GF-D8 (cell line): ENCODE results near the gene BCL2L11.

Experiments
- DNase-seq: peaks from one replicate; lab custom pipeline; 2025; lab: John Stamatoyannopoulos, UW

The BCL2L11 gene

DNA sequence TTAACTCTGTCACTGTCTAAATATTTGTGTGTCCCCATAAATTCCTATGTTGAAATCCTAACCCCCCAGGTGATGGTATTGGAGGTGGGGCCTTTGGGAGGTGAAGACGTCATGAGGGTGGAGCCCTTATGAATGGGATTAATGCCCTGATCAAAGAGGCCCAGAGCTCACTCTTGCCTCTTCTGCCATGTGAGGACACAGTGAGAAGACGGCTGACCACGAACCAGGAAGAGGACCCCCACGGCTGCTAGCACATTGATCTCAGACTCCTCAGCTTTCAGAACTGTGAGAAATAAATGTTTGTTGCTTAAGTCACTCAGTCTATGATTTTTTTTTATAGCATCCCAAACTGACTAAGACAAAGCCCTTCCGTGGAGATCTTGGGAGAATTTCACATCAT is 71.2 kb downstream of the BCL2L11 start:
- DNase-seq, result no peak

DNA sequence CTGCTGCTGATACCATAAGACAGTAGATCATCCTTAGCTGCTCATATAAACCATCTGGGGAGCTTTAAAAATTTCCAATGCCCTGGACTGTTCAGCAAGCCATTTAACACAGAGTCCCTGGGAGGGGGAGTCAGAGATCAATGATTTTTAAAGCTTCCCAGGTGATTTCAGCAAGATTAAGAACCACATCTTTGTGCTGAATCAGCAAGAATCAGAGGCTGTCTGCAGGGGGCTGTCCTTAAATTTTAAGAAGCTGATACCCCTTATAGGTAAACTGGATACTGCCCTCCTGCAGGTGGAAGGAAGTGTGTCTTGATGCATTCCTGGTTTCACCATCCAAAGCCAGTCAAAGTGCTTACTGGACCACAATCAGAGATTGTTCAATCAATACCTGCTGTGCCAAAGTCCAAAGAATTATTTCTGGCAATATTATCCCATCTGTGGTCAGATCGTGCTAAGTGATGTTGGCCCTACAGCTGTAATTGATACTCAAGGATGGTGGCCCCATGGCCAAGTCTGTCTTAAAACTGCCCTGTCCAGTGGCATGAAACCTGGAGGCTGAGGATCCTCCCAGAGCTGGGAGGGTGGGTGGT is 72.2 kb downstream of the BCL2L11 start:
- no peak for DNase-seq

DNA sequence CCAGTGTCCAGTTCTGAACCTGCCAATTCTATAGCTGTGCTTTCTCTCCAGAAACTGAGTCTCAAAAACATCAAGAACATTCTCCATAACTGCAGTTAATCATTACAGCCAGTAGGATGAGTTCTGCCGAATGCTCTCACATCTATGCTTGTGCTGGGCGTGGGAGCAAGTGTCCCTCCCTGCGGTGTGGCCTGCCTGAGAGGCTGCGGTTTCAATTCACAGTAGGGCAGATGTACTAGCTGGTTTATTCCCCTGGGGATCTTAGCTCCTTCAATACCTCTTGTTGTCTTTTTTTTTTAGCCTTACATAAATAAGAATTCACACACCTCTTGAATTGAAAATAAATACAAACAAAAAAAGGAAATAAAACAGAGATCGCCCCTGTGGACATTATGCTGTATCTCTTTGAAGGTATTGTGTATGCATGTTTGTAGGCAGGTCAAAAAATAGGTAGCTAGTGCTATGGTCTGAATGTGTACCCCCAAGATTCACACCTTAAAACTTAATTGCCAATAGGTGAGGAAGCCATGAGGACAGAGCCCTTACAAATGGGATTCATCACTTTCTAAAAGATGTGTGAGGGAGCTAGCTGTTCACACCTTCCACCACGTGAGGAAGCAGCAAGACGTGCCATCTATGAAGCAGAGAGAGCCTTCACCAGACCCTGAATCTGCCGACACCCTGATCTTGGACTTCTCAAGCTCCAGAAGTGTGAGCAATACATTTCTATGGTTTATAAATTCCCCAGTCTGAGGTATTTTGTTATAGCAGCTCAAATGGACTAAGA is 74.3 kb downstream of the BCL2L11 start:
- DNase-seq, result no peak

- DNase-seq, result no peak
Observed at GRCh38 chr2:111196435-111196834, 75.7 kb downstream of the BCL2L11 start.

GRCh38 chr2:111198701-111199100 is 78.0 kb downstream of the BCL2L11 start:
- DNase-seq, result no peak

- no peak for DNase-seq
Observed at GRCh38 chr2:111199840-111200239, 79.1 kb downstream of the BCL2L11 start.

GRCh38 chr2:111200333-111200881 is 79.7 kb downstream of the BCL2L11 start:
- no peak for DNase-seq

DNA sequence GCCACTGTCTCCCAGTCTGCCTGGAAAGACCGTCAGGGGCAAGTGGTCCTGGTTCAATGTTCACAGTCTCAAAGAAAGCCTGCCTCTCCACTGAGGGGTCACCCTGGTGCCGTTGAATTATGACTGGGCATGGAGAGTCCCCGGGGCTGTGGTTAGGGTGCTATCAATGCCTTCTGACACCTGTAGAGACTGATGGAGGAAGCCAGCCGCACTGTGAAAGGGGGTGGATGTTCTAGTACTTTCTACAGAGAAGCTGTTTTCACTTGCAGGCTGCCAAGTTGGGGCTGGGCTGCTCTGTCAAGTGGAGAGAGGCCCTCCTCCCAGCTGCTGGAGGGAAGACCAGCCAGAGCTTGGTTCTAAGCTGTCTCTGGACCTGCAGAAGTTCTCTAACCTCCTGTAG is 80.5 kb downstream of the BCL2L11 start:
- no peak for DNase-seq

- no peak for DNase-seq
Observed at GRCh38 chr2:111202266-111203040, 81.7 kb downstream of the BCL2L11 start.

GRCh38 chr2:111204706-111205105 is 84.0 kb downstream of the BCL2L11 start:
- no peak for DNase-seq

- DNase-seq, result no peak
Observed at GRCh38 chr2:111205774-111206173, 85.1 kb downstream of the BCL2L11 start.

GRCh38 chr2:111207851-111208250 is 87.1 kb downstream of the BCL2L11 start:
- no peak for DNase-seq

- no peak for DNase-seq
Observed at GRCh38 chr2:111208639-111209038, 87.9 kb downstream of the BCL2L11 start.

- DNase-seq, result no peak
Observed at GRCh38 chr2:111209045-111209514, 88.4 kb downstream of the BCL2L11 start.

- DNase-seq, result no peak
Observed at GRCh38 chr2:111210036-111210435, 89.3 kb downstream of the BCL2L11 start.

GRCh38 chr2:111213877-111214276 is 93.2 kb downstream of the BCL2L11 start:
- no peak for DNase-seq

GRCh38 chr2:111216811-111217652 is 96.3 kb downstream of the BCL2L11 start:
- no peak for DNase-seq
